Erythroblast (primary cell): ENCODE data around the gene RBM43.

Experiments used
- GATA1 ChIP-seq: IDR thresholded peaks from 2 replicates; pipeline ENCODE4 v1.6.1; 2011; ENCODE audit warnings: low read depth, mild to moderate bottlenecking, control low read depth, low read length, moderate library complexity
- POLR2A ChIP-seq: IDR thresholded peaks from 2 replicates; pipeline ENCODE4 v1.6.1; 2011; ENCODE audit warnings: mild to moderate bottlenecking, low read length

GRCh38 chr2:151282401-151282800, 20.7 kb upstream of the RBM43 start:
- TF ChIP-seq POLR2A (no peak), GATA1 (no peak)
